Hepatocyte (in vitro differentiated cells): ENCODE measurements around the gene USP32. TPM values are rescaled to one million over a fixed set of nuclear protein-coding genes. Genes with fewer than 3 reads are reported as not detected.

Experiments used
- DNase-seq: peaks from one replicate; pipeline ENCODE4 v3.0.0-alpha.2; 2016; ENCODE audit warnings: low spot score
- H2AFZ ChIP-seq: fragments of 200-600 bp; sonication (generic); 2 replicates; pipeline ENCODE4 v1.6.0; 2016; ENCODE audit warnings: antibody characterized with exemption, mild to moderate bottlenecking
- H3K27ac ChIP-seq: fragments of 200-600 bp; sonication (generic); 2 replicates; pipeline ENCODE4 v1.5.1; 2016; ENCODE audit warnings: mild to moderate bottlenecking
- H3K27me3 ChIP-seq: fragments of 200-600 bp; sonication (generic); 2 replicates; pipeline ENCODE4 v1.6.1; 2016
- H3K36me3 ChIP-seq: fragments of 200-600 bp; sonication (generic); replicated peaks from 2 replicates; pipeline ENCODE4 v1.5.1; 2016; ENCODE audit warnings: low read depth; ENCODE audit not compliant: insufficient read depth
- H3K4me1 ChIP-seq: fragments of 200-600 bp; sonication (generic); 2 replicates; pipeline ENCODE4 v1.5.1; 2016; ENCODE audit warnings: mild to moderate bottlenecking, moderate library complexity; ENCODE audit not compliant: insufficient read depth
- H3K4me2 ChIP-seq: fragments of 200-600 bp; sonication (generic); 2 replicates; pipeline ENCODE4 v1.6.0; 2016
- H3K4me3 ChIP-seq: fragments of 200-600 bp; sonication (generic); 2 replicates; pipeline ENCODE4 v1.5.1; 2016; ENCODE audit warnings: mild to moderate bottlenecking
- H3K79me2 ChIP-seq: fragments of 200-600 bp; sonication (generic); 2 replicates; pipeline ENCODE4 v1.6.0; 2017; ENCODE audit warnings: mild to moderate bottlenecking
- H3K9me2 ChIP-seq: fragments of 200-600 bp; sonication (generic); replicated peaks from 2 replicates; pipeline ENCODE4 v1.6.0; 2017; ENCODE audit warnings: mild to moderate bottlenecking; ENCODE audit not compliant: insufficient read depth
- H3K9me3 ChIP-seq: fragments of 200-600 bp; sonication (generic); 2 replicates; pipeline ENCODE4 v1.5.1; 2016; ENCODE audit warnings: low read depth, mild to moderate bottlenecking
- H4K20me1 ChIP-seq: fragments of 200-600 bp; sonication (generic); 2 replicates; pipeline ENCODE4 v1.6.0; 2016; ENCODE audit warnings: mild to moderate bottlenecking; ENCODE audit not compliant: insufficient read depth, poor library complexity, severe bottlenecking
- EZH2 ChIP-seq: fragments of 200-600 bp; sonication (generic); IDR thresholded peaks from 2 replicates; pipeline ENCODE4 v1.6.1; 2016; ENCODE audit warnings: antibody characterized with exemption, mild to moderate bottlenecking, borderline replicate concordance
- EZH2phosphoT487 ChIP-seq: fragments of 200-600 bp; sonication (generic); IDR thresholded peaks from one replicate; pipeline ENCODE4 v1.6.1; 2018; ENCODE audit warnings: antibody characterized with exemption, mild to moderate bottlenecking, low read depth, moderate library complexity; ENCODE audit not compliant: unreplicated experiment, severe bottlenecking
- WGBS: methylation state at CpG from one replicate; pipeline ENCODE4 v1.1.6; 2016; ENCODE audit warnings: low lambda C conversion rate; ENCODE audit errors: missing lambda C conversion rate; 5-methylcytosine and 5-hydroxymethylcytosine counted together
- polyA plus RNA-seq: library from polyadenylated mRNA; unstranded; fragments of >200 nt; fragmentation: Nextera tagmentation; extraction: Ambion mirVana; gene quantifications from 2 replicates; pipeline ENCODE4 v1.2.1, GENCODE V29; 2016
- total RNA-seq: library from RNA; depleted of rRNA; stranded (reverse); fragments of >200 nt; gene quantifications from 2 replicates; pipeline ENCODE4 v1.2.3, GENCODE V29; 2014
- TF ChIP-seq, protein P1 (sequence below): fragments of 200-600 bp; sonication (generic); IDR thresholded peaks from 2 replicates; pipeline ENCODE4 v1.5.1; 2016; ENCODE audit warnings: antibody characterized with exemption, mild to moderate bottlenecking; ENCODE audit not compliant: poor library complexity

The USP32 gene
- total and polyA plus RNA-seq, 2 experiments from 2014 or later = 15.3 to 37.0 TPM

DNA sequence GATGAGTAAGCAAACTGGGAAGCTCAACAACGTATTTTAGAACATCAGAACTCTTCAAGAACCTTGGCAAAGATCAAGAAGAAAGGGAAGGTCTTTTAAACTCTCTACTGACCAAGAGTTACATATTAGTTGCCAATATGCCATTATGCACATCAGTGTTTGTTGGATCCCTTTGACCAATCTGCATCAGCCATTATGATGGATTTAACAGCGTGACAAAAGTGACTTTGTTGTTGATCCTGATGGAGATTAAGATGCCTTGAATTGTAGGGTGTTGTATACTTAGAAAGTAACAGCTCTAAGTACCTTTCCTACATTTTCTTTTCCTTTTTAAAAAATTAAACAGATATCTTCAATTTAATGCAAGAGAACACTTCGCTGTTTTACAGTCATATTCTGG, 133.6 kb downstream of the USP32 start:
- no peaks in the 10 kb centered on the region for H3K27me3 ChIP-seq
- DNase-seq = no peak
- no peak overlapping the region for H3K27ac ChIP-seq

DNA sequence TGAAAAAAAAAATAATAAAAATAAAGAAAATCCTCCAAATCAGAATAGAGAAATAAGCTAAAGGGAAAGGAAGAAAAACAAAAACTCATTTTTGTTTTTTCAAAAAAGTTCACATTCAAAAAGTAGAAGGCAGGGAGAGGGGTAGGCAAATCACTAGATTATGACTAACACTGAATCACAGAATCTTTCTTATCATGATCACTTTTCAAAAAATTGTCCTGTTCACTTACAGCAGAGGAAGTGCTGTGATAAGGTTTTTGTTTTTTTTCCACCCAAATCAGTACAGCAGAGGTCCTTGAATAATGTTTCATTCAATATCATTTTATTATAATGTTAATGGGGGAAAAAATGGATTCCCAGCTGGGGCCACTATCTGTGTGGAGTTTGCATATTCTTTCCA, 135.8 kb downstream of the USP32 start:
- no peak for TF ChIP-seq EZH2phosphoT487
- no peak for TF ChIP-seq EZH2
- TF ChIP-seq, protein P1, sequence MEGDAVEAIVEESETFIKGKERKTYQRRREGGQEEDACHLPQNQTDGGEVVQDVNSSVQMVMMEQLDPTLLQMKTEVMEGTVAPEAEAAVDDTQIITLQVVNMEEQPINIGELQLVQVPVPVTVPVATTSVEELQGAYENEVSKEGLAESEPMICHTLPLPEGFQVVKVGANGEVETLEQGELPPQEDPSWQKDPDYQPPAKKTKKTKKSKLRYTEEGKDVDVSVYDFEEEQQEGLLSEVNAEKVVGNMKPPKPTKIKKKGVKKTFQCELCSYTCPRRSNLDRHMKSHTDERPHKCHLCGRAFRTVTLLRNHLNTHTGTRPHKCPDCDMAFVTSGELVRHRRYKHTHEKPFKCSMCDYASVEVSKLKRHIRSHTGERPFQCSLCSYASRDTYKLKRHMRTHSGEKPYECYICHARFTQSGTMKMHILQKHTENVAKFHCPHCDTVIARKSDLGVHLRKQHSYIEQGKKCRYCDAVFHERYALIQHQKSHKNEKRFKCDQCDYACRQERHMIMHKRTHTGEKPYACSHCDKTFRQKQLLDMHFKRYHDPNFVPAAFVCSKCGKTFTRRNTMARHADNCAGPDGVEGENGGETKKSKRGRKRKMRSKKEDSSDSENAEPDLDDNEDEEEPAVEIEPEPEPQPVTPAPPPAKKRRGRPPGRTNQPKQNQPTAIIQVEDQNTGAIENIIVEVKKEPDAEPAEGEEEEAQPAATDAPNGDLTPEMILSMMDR = no peak
- H3K27ac ChIP-seq = no peak overlapping the region
- H3K79me2 ChIP-seq = no peaks in the 10 kb centered on the region
- H3K4me2 ChIP-seq = no peak overlapping the region
- no peaks in the 10 kb centered on the region for H4K20me1 ChIP-seq
- no peaks in the 10 kb centered on the region for H3K27me3 ChIP-seq
- H3K4me1 ChIP-seq = no peaks in the 10 kb centered on the region
- no peak for DNase-seq
- no peaks in the 10 kb centered on the region for H3K36me3 ChIP-seq
- no peak overlapping the region for H3K4me3 ChIP-seq
- no peaks in the 10 kb centered on the region for H3K9me3 ChIP-seq
- H3K9me2 ChIP-seq = no peaks in the 10 kb centered on the region
- no peak overlapping the region for H2AFZ ChIP-seq

More for the DNA sequence above, 133.6 kb downstream of the USP32 start:
- no peak for TF ChIP-seq EZH2
- TF ChIP-seq EZH2phosphoT487 = no peak
- TF ChIP-seq, protein P1 = no peak
- no peaks in the 10 kb centered on the region for H3K4me1 ChIP-seq
- no peaks in the 10 kb centered on the region for H3K36me3 ChIP-seq
- WGBS = 97% methylated on average over 3 of the region's 3 CpGs
- H2AFZ ChIP-seq = no peak overlapping the region
- no peak overlapping the region for H3K4me2 ChIP-seq
- H3K4me3 ChIP-seq = no peak overlapping the region
- H3K79me2 ChIP-seq = no peaks in the 10 kb centered on the region
- H4K20me1 ChIP-seq = no peaks in the 10 kb centered on the region
- H3K9me3 ChIP-seq = no peaks in the 10 kb centered on the region
- H3K9me2 ChIP-seq = no peaks in the 10 kb centered on the region

DNA sequence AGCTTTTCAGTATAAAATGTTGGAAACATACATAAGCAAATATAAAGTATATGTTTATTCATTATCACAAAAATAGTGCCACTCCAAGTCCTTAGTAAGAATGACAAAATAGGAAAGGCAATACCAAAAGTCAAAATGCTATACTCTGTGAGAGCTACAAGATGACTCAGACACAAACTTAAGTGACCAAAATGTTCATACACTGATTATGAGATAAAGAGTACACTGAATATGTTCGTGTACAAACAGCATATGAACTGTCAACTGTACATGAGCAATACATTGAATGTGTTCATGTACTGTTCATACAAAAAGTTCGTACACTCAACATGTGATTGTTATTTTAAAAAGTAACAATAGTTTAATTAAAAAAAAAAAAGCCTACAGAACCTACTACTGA, 138.9 kb downstream of the USP32 start:
- DNase-seq = no peak
- H3K9me2 ChIP-seq = no peaks in the 10 kb centered on the region
- H3K9me3 ChIP-seq = no peaks in the 10 kb centered on the region
- no peak overlapping the region for H3K4me3 ChIP-seq
- H3K36me3 ChIP-seq = no peaks in the 10 kb centered on the region
- no peaks in the 10 kb centered on the region for H3K27me3 ChIP-seq
- H3K4me1 ChIP-seq = no peaks in the 10 kb centered on the region
- no peaks in the 10 kb centered on the region for H3K79me2 ChIP-seq
- no peak overlapping the region for H2AFZ ChIP-seq
- WGBS = 98% methylated on average over 2 of the region's 2 CpGs
- no peaks in the 10 kb centered on the region for H4K20me1 ChIP-seq
- H3K4me2 ChIP-seq = no peak overlapping the region
- TF ChIP-seq EZH2 (no peak), EZH2phosphoT487 (no peak)
- TF ChIP-seq, protein P1 = no peak
- no peak overlapping the region for H3K27ac ChIP-seq

DNA sequence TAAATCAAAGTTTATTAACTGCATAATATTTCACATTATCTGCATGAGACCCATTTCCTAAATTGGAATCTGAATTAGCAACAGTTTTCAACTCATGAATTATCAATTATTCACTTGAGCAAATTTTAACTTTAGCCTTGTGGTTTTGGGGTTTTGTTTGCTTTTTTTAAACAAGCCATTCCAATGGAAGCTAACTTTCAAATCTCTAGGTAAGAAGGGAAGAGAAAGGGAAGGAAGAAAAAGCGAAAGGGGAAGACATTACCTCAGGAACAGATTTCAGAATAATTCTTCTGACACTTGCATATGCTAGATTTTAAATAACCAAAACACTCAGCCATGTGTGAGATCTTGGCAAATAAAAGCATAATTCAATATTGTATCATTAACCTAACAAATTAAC, 139.5 kb downstream of the USP32 start:
- no peaks in the 10 kb centered on the region for H3K36me3 ChIP-seq
- H2AFZ ChIP-seq = no peak overlapping the region
- WGBS = 97% methylated on average over 1 of the region's 1 CpG

More for the DNA sequence above, 139.5 kb downstream of the USP32 start:
- no peak overlapping the region for H3K4me3 ChIP-seq
- TF ChIP-seq, protein P1 = no peak
- TF ChIP-seq EZH2phosphoT487 (no peak), EZH2 (no peak)
- H4K20me1 ChIP-seq = no peaks in the 10 kb centered on the region
- H3K9me3 ChIP-seq = no peaks in the 10 kb centered on the region
- H3K9me2 ChIP-seq = no peaks in the 10 kb centered on the region
- H3K79me2 ChIP-seq = no peaks in the 10 kb centered on the region
- H3K27ac ChIP-seq = no peak overlapping the region
- no peaks in the 10 kb centered on the region for H3K4me1 ChIP-seq
- no peak for DNase-seq
- H3K27me3 ChIP-seq = no peaks in the 10 kb centered on the region
- H3K4me2 ChIP-seq = no peak overlapping the region
